Lung (tissue), 12 donors: Measurements from ENCODE around the gene B4GALT5. TPM values are rescaled to one million over a fixed set of nuclear protein-coding genes. Genes with fewer than 3 reads are reported as not detected.

ENCODE experiments used
- ATAC-seq: fragments of 200-7000 bp; cut with Tn5 transposase; one replicate; pipeline ENCODE4 v1.9.1; 2020; ENCODE audit warnings: moderate number of reproducible peaks; ENCODE audit not compliant: insufficient read depth, low FRiP score
- DNase-seq, 3 donors: peaks; one replicate each; pipeline ENCODE4 v3.0.0-alpha.2; 2013 to 2017
- H3K27ac ChIP-seq, 2 donors: one replicate each; pipeline ENCODE4 v1.5.1; 2013; ENCODE audit warnings: mild to moderate bottlenecking in 2 of 2, moderate library complexity in 2 of 2, control low read depth in 1 of 2, inconsistent platforms in 1 of 2, low read depth in 1 of 2, low read length in 1 of 2
- H3K27me3 ChIP-seq, 3 donors: one replicate each; pipeline ENCODE4 v1.5.1; 2013; ENCODE audit warnings: low read length in 2 of 3; ENCODE audit not compliant: control insufficient read depth in 3 of 3, insufficient read depth in 3 of 3
- H3K36me3 ChIP-seq, 4 donors: one replicate each; pipeline ENCODE4 v1.5.1; 2013; ENCODE audit warnings: low read length in 4 of 4, mild to moderate bottlenecking in 1 of 4, moderate library complexity in 1 of 4; ENCODE audit not compliant: control insufficient read depth in 4 of 4, insufficient read depth in 4 of 4
- H3K4me1 ChIP-seq, 5 donors: one replicate each; pipeline ENCODE4 v1.5.1; 2013; ENCODE audit warnings: low read length in 5 of 5, mild to moderate bottlenecking in 2 of 5, moderate library complexity in 1 of 5; ENCODE audit not compliant: control insufficient read depth in 5 of 5, insufficient read depth in 5 of 5
- H3K4me3 ChIP-seq: one replicate; pipeline ENCODE4 v1.5.1; 2013; ENCODE audit warnings: mild to moderate bottlenecking, control low read depth, moderate library complexity
- H3K9ac ChIP-seq, 2 donors: one replicate each; pipeline ENCODE4 v1.5.1; 2013; ENCODE audit warnings: low read length in 2 of 2, control low read depth in 1 of 2; ENCODE audit not compliant: insufficient read depth in 1 of 2
- H3K9me3 ChIP-seq, 4 donors: one replicate each; pipeline ENCODE4 v1.5.1; 2013; ENCODE audit warnings: low read length in 3 of 4, mild to moderate bottlenecking in 1 of 4, moderate library complexity in 1 of 4; ENCODE audit not compliant: control insufficient read depth in 4 of 4, insufficient read depth in 3 of 4
- CTCF ChIP-seq: IDR thresholded peaks from 2 replicates; pipeline ENCODE4 v1.5.1; 2012; ENCODE audit warnings: mild to moderate bottlenecking; ENCODE audit errors: control extremely low read depth, extremely low read depth
- WGBS, 2 donors: extraction: QIAGEN DNeasy Blood & Tissue Kit; methylation state at CpG; one replicate each; pipeline ENCODE4 v1.1.7; 2013; 5-methylcytosine and 5-hydroxymethylcytosine counted together
- polyA plus RNA-seq, 2 donors: library from polyadenylated mRNA; stranded (reverse); fragments of 200-250 nt; gene quantifications; one replicate each; pipeline ENCODE4 v1.2.1, GENCODE V29; 2013
- total RNA-seq, 2 donors: library from RNA; depleted of rRNA in 1 of 2; stranded (reverse); fragments of >200 nt in 1 of 2; gene quantifications; one replicate each; pipeline ENCODE4 v1.2.1, GENCODE V29; 2014 to 2021
- donor health status: control.
- donor health status: control.
- donor health status: Bipolar disorder and iron deficiency.
- donor health status: healthy.
- donor health status: DM: yes; HTN: yes; CAD: no.

B4GALT5 gene
- total and polyA plus RNA-seq, 4 donors, result 13.9 to 56.7 (median 41.9) TPM

- TF ChIP-seq CTCF, result no peak
Measured at GRCh38 chr20:49624317-49624716, 89.4 kb downstream of the B4GALT5 start.

GRCh38 chr20:49622243-49622642, 91.4 kb downstream of the B4GALT5 start:
- Histone ChIP-seq H3K4me1 (peaks cover 0 to 13% (median 0%) of the 10 kb centered on the region in 5 donors), H3K9ac (no peak overlapping the region), H3K27me3 (no peaks in the 10 kb centered on the region), H3K36me3 (no peaks in the 10 kb centered on the region), H3K27ac (no peak overlapping the region), H3K4me3 (no peak overlapping the region), H3K9me3 (peaks cover 0 to 3% (median 0%) of the 10 kb centered on the region in 4 donors)
- DNase-seq (no peak), ATAC-seq (no peak)
- TF ChIP-seq CTCF, result no peak
- 94 to 100% methylated on average over 1 of the region's 1 CpG for WGBS, 2 donors

More at GRCh38 chr20:49624317-49624716, 89.4 kb downstream of the B4GALT5 start:
- WGBS, 2 donors, result 66 to 88% methylated on average over 6 of the region's 6 CpGs
- H3K27me3 ChIP-seq, result no peaks in the 10 kb centered on the region
- peaks cover 0 to under 1% (median 0%) of the 10 kb centered on the region in 4 donors for H3K36me3 ChIP-seq
- no peak overlapping the region for H3K27ac ChIP-seq
- H3K4me3 ChIP-seq, result no peak overlapping the region
- H3K4me1 ChIP-seq, result peaks cover 0 to 13% (median 0%) of the 10 kb centered on the region in 5 donors
- H3K9ac ChIP-seq, result no peak overlapping the region
- DNase-seq (no peak), ATAC-seq (no peak)
- H3K9me3 ChIP-seq, result peaks cover 0 to 4% (median 2%) of the 10 kb centered on the region in 4 donors

- Histone ChIP-seq H3K36me3 (no peaks in the 10 kb centered on the region), H3K9me3 (peaks cover 0 to 3% (median 0%) of the 10 kb centered on the region in 4 donors), H3K4me1 (peaks cover 0 to 7% (median 0%) of the 10 kb centered on the region in 5 donors), H3K4me3 (no peak overlapping the region), H3K27ac (no peak overlapping the region), H3K9ac (no peak overlapping the region), H3K27me3 (no peaks in the 10 kb centered on the region)
- no peak for ATAC-seq
- TF ChIP-seq CTCF, result no peak
- 75 to 80% methylated on average over 12 of the region's 12 CpGs for WGBS, 2 donors
- no peak for DNase-seq
Measured at GRCh38 chr20:49620364-49621240, 93.1 kb downstream of the B4GALT5 start.
